DMS 273 (cell line): ENCODE results near the gene INS.

Experiments used
- DNase-seq: peaks from one replicate; lab custom pipeline; 2025; ENCODE audit not compliant: unreplicated experiment; lab: John Stamatoyannopoulos, UW

The INS gene

GRCh38 chr11:2160736-2161259 lies at the start of gene INS:
Gene INS (minus strand): TSS chr11:2161209. CDS start chr11:2160971, 238 bp downstream.
- DNase-seq = no peak

DNA sequence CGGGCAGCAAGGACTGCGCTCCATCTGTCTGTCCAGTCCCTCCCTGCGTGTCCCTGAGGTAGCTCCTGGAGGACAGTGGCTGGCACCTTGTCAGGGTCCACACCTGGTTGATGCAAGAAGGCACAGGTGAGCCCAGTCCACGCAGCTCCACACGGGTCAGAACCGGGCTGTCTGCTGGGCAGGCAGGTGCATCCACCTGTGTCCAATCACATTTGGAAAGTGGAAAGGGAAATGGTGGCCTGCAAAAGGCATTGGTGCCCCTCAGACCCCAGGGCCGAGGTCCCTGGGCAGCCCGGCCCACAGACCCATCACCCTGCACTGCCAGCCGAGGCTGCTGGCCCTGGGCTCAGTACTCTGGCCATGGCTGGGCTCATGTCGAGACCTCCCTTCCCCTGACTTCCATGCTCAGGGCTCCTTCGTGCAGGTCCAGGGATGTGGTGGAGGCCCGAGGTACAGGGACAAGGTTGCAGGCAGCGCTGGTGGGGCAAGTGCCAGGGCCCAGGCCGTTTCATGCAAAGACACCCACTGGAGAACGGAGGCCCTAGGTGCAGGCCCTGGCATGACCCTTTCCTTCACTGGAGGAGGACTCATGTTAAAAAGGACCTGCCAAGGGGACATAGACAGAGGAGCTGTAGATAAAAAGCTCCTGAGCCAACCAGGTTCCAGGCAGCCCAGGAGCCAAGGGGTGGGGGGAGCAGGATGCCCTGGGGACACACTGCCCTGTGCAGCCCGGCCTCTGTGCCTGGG lies 49.5 kb upstream of the INS start:
- no peak for DNase-seq

DNA sequence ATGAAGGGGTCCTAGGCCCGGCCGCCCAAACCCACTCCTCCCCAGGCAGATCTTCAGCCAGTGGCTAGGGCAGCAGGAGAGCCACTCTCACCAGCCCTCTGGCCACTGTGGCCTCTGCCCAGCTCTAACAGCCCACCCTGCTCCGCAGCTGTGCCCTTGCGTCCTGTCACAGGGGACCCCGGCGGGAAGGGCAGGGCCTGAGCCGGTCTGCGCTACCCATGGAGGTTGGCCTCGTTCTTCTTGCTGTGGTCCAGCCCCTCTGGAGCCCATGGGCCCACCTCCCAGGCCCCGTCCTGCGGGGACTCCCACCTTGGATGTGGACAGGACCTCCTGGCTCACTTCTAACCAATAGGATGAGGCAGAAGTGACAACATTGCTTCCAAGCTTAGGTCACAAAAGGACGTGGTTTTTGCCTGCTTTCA lies 48.9 kb upstream of the INS start:
- no peak for DNase-seq

DNA sequence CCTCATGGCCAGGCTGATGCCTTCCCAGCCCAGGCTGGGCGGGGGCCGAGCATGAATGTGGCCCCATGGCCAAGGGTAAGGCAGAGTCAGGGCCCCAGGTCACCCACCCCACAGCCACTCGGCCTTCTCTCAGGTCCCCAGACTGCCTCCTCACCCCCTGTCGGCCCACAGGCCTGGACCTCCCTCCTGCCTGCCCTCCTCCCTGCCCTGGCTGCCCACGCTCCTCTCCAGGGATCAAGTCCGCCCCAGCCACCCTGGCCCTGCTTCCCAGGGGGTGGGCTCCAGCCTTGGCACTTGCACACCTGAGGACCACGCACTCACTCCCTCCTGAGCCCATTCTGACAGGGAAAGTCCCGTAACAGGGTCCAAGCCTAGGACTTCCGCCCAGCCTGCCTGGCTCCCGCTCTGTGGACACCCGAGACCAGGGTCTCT lies 48.4 kb upstream of the INS start:
- DNase-seq = no peak

DNA sequence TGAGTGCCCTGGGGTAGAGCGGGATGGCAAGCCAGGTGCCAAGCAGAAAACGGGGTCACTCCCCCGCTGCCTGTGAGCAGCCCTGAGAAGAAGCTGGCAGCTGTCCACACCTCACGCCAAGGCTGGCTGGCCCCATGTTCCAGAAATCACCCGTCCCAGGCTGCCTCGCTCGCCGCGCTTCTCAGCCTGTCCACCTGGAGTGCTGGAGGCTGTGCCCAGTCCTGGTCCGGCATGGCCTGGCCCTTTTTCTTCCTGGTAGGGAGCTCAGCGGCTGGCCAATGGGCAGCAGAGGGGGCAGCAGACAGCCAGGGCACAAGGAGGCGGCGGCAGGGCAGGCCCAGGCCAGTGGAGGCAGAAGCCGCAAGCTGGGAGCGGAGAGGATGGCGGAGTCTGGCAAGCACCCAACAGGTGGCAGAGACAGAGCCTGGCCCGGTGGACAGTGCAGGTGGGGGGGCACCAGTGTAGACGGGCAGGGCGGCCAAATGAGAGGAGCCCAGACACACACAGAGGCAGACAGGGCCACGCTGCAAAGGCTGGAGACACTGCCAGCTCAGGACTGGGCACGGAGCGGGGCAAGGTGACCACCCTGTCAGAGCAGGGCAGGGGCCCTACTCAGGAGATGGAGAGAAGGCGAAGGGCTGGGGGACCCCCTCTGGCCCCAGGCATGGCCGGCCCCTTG lies 47.8 kb upstream of the INS start:
- DNase-seq = no peak

- DNase-seq = no peak
Observed at GRCh38 chr11:2207773-2208621, 47.0 kb upstream of the INS start.

GRCh38 chr11:2207212-2207611 lies 46.2 kb upstream of the INS start:
- no peak for DNase-seq

- no peak for DNase-seq
Observed at GRCh38 chr11:2205981-2206690, 45.1 kb upstream of the INS start.

- DNase-seq = no peak
Observed at GRCh38 chr11:2205214-2205720, 44.3 kb upstream of the INS start.

DNA sequence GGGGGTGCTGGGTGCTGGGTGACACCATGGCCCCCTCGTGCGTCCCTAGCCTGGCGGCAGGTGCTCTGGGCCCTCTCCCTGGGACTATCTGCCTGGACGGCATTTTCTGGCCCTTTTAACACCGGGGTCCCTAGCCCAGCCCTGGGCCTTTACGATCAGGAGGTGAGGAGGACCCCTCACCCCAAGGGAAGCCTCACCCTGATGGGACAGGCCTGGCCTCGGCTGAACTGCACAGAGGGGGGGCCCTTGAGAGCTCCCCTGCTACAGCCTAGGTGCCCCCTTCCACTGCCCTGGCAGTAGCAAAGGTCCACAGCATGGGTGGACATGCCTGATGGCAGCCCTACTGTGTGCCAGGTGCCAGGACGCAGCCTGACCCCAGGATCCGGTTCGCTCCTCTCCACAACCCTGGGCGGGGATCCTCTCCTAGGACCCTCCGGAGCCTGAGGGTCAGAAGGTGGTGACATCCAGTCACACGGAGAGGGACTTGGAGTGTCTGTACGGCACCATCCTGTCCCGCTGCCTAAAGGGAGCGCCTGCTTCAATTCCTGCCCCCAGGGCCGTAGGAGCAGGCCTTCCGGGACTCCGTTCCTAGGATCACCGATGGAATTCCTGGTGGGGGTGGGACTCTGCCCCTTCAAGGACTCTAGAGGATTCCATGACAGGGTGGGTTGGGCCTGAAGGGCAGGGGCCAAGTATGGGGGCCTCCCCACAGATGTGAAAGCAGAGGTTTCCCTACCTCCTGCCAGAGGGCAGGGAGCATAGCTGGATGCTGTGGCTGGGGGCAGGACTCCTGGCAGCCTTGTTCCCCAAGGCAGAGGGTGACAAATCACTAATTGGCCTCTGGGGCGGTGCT lies 43.6 kb upstream of the INS start:
- no peak for DNase-seq

DNA sequence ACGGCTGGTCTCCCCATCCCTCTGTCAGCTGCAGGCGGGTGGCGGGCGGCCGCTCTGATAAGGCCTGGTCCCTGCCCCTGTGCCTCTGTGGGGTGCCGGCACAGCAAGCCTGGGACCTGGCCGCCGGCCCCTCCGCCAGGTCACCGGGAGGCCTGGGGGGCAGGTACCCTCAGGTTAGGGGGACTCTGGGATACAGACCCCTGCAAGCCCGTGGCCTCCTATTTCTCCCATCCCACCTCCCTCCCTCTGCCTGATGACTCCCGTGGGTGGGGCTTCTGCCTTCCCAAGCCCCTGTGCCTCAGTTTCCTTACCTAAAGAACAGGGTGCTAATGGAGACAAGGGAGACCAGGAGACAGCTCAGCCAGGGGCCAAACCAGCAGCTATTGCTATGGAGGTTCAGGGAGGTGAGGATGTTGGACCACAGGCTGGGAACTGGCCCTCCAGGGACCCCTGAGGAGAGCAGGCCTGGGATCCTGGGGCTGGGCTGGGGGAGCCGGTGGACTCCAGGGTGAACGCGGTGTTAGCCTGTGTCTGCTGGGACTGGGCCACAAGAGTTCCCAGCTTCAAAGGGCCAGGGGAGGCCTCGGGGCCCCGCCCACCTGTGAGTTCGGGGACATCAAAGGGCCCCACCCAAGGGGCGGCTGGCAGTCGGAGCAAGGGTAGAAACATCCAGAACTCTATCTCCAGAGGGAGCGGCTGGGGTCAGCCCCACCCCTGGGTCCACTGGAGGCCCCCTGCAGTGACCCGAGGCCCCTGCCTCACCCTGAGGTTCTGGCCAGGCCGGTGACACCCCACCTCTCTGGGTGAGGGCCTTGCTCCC lies 42.6 kb upstream of the INS start:
- DNase-seq = no peak

DNA sequence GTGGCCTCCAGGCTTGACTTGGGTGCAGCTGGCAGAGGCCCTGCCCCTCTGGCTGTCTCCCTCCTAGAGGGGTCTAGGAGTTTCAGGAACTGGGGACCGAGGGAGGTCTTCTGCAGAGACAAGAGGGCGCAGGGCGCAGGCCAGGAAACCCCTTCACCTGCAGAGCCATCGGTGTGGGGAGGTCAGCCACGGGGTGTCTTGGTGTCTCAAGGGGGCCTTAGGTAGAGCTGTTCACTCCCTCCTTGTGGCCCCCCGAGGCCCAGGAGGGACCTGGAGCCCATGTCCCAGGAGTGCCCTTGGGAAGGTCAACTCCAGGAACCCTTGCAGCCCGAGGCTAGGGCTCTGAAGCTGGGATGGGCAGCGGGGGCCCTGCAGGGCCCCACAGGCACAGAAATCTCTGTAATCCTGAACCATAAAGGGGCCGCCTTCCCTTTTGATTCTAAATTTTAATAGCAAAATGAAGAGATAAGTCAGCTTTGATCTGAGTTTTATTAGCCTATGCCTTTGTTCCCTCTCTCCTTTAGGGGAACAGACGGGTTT lies 42.0 kb upstream of the INS start:
- no peak for DNase-seq

DNA sequence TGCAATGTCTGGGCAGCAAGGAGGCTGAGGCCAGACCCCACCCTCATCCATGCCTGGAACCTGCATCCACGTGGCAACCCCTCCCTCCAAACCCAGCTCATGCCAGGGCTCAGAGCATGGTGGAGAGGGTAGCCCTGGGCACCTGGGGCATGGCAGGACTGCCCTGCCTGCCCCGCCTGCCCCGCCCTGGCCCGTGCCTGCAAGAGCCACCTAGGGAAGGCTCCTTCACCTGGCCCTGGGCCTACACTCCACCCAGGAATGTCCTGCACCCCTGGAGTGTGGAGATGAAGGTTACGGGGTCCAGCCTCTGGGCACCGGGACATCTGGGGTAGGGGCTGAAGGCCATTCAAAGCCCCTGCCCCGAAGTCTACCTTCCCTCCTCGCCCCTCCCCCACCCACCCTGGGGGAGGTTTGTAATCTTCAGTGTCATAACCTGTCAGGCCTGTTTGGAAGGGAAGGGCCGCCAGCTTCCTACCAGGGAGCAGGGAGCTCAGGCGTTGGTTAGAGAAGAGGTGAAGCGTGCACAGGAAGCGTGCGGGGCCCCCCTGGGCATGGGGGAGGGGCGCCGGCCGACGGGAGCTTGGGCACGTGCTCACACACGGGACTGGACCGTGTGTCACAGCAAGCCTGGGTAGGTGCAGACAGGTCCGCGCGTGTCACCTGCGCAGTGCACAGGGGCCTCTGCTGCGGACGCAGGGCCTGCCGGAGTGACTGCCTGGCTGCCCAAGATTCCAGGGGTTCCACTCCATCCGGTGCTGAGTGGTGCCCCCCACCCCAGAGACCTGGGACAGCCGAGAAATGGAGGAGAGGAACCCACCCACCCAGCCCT lies 41.3 kb upstream of the INS start:
- no peak for DNase-seq

GRCh38 chr11:2201542-2201941 lies 40.5 kb upstream of the INS start:
- DNase-seq = no peak

- DNase-seq = no peak
Observed at GRCh38 chr11:2200957-2201519, 40.0 kb upstream of the INS start.

DNA sequence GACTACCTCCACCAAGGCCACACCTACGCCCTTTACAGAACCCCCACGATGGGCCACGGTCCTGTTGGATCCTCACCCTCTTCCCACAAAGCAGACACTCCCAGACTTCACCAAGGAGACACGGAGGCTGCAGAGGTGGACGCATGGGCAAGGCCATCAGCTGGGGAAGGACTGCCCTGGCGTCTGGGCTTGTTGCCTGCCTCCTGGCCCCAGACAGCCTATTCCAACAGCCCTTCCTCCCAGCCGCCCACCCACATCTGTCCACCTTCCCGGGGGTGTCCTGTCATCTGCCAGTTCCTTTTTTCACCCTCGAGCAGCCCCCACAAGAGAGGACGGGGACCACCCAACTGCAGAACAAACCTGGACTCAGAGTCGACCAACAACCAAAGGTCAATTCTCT lies 39.5 kb upstream of the INS start:
- DNase-seq = no peak
